ENCODE measurements around the gene LRP1. TPM values are rescaled to one million over a fixed set of nuclear protein-coding genes. Genes with fewer than 3 reads are reported as not detected.

LRP1 gene
- total RNA-seq, 1 donor from 2014 or later = 448 TPM

- Mint-ChIP-seq H3K27ac (ENCODE audit: unreplicated experiment) (peak overlapping the region; percentile 55), H3K9me3 (ENCODE audit: low read depth) (no peaks in the 10 kb centered on the region), H3K27me3 (ENCODE audit: low read depth) (no peaks in the 10 kb centered on the region), H3K4me1 (ENCODE audit: low read depth) (peaks cover 14% of the 10 kb centered on the region), H3K36me3 (ENCODE audit: low read depth) (peaks cover 66% of the 10 kb centered on the region), H3K4me3 (ENCODE audit: unreplicated experiment) (no peak overlapping the region)
- TF ChIP-seq CTCF (IDR thresholded peaks at IDR 0.05) = no peak
- no peak for DNase-seq (ENCODE audit: low spot score)
Observed at GRCh38 chr12:57160741-57161140, 32.5 kb downstream of the LRP1 start.

GRCh38 chr12:57161491-57161890 is 33.2 kb downstream of the LRP1 start:
- peaks cover 67% of the 10 kb centered on the region for H3K36me3 Mint-ChIP-seq (ENCODE audit: low read depth)
- no peak for DNase-seq (ENCODE audit: low spot score)

GRCh38 chr12:57162553-57163125 is 34.4 kb downstream of the LRP1 start:
- no peaks in the 10 kb centered on the region for H3K9me3 Mint-ChIP-seq (ENCODE audit: low read depth)
- no peaks in the 10 kb centered on the region for H3K27me3 Mint-ChIP-seq (ENCODE audit: low read depth)
- TF ChIP-seq CTCF (IDR thresholded peaks at IDR 0.05) = no peak
- no peak for DNase-seq (ENCODE audit: low spot score)
- H3K36me3 Mint-ChIP-seq (ENCODE audit: low read depth) = peaks cover 69% of the 10 kb centered on the region
- H3K27ac Mint-ChIP-seq (ENCODE audit: unreplicated experiment) = peak overlapping the region; percentile 71
- no peak overlapping the region for H3K4me3 Mint-ChIP-seq (ENCODE audit: unreplicated experiment)
- peaks cover 22% of the 10 kb centered on the region for H3K4me1 Mint-ChIP-seq (ENCODE audit: low read depth)

More at GRCh38 chr12:57161491-57161890, 33.2 kb downstream of the LRP1 start:
- Mint-ChIP-seq H3K27ac (ENCODE audit: unreplicated experiment) (peak overlapping the region; percentile 60), H3K4me3 (ENCODE audit: unreplicated experiment) (no peak overlapping the region), H3K27me3 (ENCODE audit: low read depth) (no peaks in the 10 kb centered on the region), H3K4me1 (ENCODE audit: low read depth) (peaks cover 17% of the 10 kb centered on the region), H3K9me3 (ENCODE audit: low read depth) (no peaks in the 10 kb centered on the region)
- TF ChIP-seq CTCF (IDR thresholded peaks at IDR 0.05) = no peak

- no peak overlapping the region for H3K4me3 Mint-ChIP-seq (ENCODE audit: unreplicated experiment)
- H3K9me3 Mint-ChIP-seq (ENCODE audit: low read depth) = no peaks in the 10 kb centered on the region
- H3K36me3 Mint-ChIP-seq (ENCODE audit: low read depth) = peaks cover 71% of the 10 kb centered on the region
- no peak for DNase-seq (ENCODE audit: low spot score)
- no peaks in the 10 kb centered on the region for H3K27me3 Mint-ChIP-seq (ENCODE audit: low read depth)
- H3K27ac Mint-ChIP-seq (ENCODE audit: unreplicated experiment) = peak overlapping the region; percentile 30
- TF ChIP-seq CTCF (IDR thresholded peaks at IDR 0.05) = no peak
- peaks cover 19% of the 10 kb centered on the region for H3K4me1 Mint-ChIP-seq (ENCODE audit: low read depth)
Observed at GRCh38 chr12:57164454-57164853, 36.2 kb downstream of the LRP1 start.

- DNase-seq (ENCODE audit: low spot score) = no peak
- Mint-ChIP-seq H3K4me3 (ENCODE audit: unreplicated experiment) (no peak overlapping the region), H3K36me3 (ENCODE audit: low read depth) (peaks cover 72% of the 10 kb centered on the region), H3K4me1 (ENCODE audit: low read depth) (peaks cover 19% of the 10 kb centered on the region), H3K9me3 (ENCODE audit: low read depth) (no peaks in the 10 kb centered on the region), H3K27me3 (ENCODE audit: low read depth) (no peaks in the 10 kb centered on the region), H3K27ac (ENCODE audit: unreplicated experiment) (peak overlapping the region; percentile 30)
- no peak for TF ChIP-seq CTCF (IDR thresholded peaks at IDR 0.05)
Observed at GRCh38 chr12:57164966-57165625, 36.8 kb downstream of the LRP1 start.

Data from chondrocyte (in vitro differentiated cells).